ENCODE data around the gene RPS25. TPM values are rescaled to one million over a fixed set of nuclear protein-coding genes. Genes with fewer than 3 reads are reported as not detected.
"Not testable (repeated sequence)": the region's sequence is repeated elsewhere in the genome, so short reads cannot be mapped to it uniquely, and the experiment has no call there.

Gene RPS25
- total RNA-seq, 4 donors from 2014 or later: 852 to 1,992 (median 1,622) TPM

DNA sequence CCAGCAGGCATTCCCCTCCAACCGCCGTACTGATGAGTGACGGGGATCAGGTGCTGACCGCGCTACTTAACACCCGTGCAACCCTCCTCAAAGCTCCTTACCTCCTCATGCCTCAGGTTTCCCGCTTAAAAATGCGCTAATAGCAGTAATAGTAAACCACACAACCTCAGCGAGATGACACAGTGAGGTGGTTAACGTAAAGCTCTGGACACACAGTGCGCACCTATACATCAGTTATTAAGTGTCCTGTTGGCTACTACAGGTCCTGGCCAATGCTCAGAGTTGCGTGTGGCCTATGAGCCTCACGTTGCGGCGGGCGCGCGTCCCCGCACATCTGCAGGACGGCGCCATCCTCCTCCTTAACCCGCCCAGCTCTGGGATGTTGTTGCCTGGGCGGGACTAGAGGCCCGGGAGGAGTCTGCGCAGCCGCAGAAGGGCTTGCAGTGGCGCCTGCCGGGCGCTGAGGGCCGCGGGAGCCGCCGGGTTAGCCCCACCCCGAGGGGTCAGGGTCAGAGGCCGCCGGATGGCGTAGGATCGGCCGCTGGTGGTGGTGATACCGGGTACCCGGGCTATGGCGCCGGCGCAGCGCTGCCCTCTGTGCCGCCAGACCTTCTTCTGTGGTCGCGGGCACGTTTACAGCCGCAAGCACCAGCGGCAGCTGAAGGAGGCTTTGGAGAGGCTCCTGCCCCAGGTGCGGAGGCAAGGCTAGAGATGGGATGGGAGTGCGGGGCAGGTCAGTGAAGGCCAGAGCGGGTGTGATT lies 20.3 kb downstream of the RPS25 start, which contains the start of gene CENATAC:
CENATAC (plus strand) TSS at position 512 of the 761 bp plus-strand sequence; CDS start at position 572, 60 bp downstream.
- TF ChIP-seq, protein P1, sequence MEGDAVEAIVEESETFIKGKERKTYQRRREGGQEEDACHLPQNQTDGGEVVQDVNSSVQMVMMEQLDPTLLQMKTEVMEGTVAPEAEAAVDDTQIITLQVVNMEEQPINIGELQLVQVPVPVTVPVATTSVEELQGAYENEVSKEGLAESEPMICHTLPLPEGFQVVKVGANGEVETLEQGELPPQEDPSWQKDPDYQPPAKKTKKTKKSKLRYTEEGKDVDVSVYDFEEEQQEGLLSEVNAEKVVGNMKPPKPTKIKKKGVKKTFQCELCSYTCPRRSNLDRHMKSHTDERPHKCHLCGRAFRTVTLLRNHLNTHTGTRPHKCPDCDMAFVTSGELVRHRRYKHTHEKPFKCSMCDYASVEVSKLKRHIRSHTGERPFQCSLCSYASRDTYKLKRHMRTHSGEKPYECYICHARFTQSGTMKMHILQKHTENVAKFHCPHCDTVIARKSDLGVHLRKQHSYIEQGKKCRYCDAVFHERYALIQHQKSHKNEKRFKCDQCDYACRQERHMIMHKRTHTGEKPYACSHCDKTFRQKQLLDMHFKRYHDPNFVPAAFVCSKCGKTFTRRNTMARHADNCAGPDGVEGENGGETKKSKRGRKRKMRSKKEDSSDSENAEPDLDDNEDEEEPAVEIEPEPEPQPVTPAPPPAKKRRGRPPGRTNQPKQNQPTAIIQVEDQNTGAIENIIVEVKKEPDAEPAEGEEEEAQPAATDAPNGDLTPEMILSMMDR (IDR thresholded peaks at IDR 0.05): no peak
- TF ChIP-seq POLR2A (IDR thresholded peaks at IDR 0.05): peak in 1 of 2 donors; percentile 87
- peak; percentile 95 to 96 for DNase-seq
- intact Hi-C loops (cut with DNase I): no loop called here

DNA sequence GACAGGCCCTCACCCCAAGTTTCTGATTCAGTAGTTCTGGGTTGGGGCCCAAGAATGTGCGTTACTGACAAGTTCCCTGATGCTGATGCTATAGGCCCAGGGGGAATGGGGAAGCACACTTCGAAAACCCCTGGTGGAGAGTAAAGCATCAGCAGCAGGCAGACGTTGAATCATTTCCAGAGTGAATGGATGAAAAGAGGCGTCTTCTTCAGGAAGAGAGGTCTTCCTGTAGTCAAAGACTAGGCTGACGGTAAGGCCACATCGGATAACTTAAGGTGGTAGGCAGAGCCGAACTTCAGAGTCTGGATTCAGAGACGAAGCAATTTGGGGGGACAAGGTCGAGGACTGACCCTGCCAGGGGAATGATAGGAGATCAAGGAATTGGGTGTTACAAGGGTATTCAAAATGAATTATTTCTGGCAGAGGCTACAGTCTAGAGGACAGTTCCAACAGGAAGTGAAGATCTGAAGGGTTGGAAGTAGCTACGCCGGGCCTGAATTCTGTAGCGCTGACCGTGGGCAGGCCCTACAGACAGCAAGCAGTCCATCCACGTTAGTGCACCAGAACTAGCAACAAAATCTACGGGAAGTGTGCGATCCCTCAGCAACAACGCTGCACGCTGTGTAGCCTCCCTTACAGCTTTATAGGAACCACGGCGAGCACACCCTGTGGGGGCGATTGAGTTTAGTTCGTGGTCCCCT lies 21.1 kb downstream of the RPS25 start:
- TF ChIP-seq, protein P1 (IDR thresholded peaks at IDR 0.05): no peak
- no peak for TF ChIP-seq POLR2A (IDR thresholded peaks at IDR 0.05)
- 31 to 40% methylated on average over 16 to 22 of the region's 22 CpGs for WGBS, 2 donors
- peaks cover 5 to 10% of the 10 kb centered on the region in 2 donors for H3K36me3 ChIP-seq
- H3K27me3 ChIP-seq: no peaks in the 10 kb centered on the region
- peaks cover 7 to 17% of the 10 kb centered on the region in 2 donors for H3K4me1 ChIP-seq
- H3K4me3 ChIP-seq (replicated peaks in 1 of 3): peak overlapping the region; percentile 27 to 69 (median 45)
- intact Hi-C loops (cut with DNase I): no loop called here
- H3K9me3 ChIP-seq: no peaks in the 10 kb centered on the region
- peak overlapping the region in 1 of 3 donors; percentile 13 for H3K27ac ChIP-seq
- no peak for DNase-seq

More for the DNA sequence above, 20.3 kb downstream of the RPS25 start, which contains the start of gene CENATAC:
- Histone ChIP-seq H3K36me3 (peaks cover 11 to 16% of the 10 kb centered on the region in 2 donors), H3K27me3 (no peaks in the 10 kb centered on the region), H3K4me1 (peaks cover 7 to 17% of the 10 kb centered on the region in 2 donors), H3K4me3 (replicated peaks in 1 of 3) (peak within 1 kb of the TSS; percentile 27 to 69 (median 45)), H3K27ac (peak within 1 kb of the TSS in 2 of 3 donors; percentile 66 to 76), H3K9me3 (no peaks in the 10 kb centered on the region)
- WGBS, 2 donors: 0 to 1% methylated on average over 7 to 14 of the region's 54 CpGs

DNA sequence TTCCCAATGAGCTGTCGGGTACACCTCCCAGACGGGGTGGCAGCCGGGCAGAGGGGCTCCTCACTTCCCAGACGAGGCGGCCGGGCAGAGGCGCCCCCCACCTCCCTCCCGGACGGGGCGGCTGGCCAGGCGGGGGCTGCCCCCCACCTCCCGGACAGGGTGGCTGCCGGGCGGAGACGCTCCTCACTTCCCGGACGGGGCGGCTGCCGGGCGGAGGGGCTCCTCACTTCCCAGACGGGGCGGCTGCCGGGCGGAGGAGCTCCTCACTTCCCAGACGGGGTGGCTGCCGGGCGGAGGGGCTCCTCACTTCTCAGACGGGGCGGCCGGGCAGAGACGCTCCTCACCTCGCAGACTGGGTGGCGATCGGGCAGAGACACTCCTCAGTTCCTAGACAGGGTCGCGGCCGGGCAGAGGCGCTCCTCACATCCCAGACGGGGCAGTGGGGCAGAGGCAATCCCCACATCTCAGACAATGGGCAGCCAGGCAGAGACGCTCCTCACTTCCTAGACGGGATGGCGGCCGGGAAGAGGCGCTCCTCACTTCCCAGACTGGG lies 26.6 kb downstream of the RPS25 start:
- H3K27ac ChIP-seq; H3K4me3 ChIP-seq (replicated peaks in 1 of 3); DNase-seq; H3K4me1 ChIP-seq; H3K27me3 ChIP-seq; intact Hi-C loops (cut with DNase I); H3K9me3 ChIP-seq; H3K36me3 ChIP-seq: not testable (repeated sequence)
- 95 to 96% methylated on average over 18 to 37 of the region's 44 CpGs for WGBS, 2 donors

DNA sequence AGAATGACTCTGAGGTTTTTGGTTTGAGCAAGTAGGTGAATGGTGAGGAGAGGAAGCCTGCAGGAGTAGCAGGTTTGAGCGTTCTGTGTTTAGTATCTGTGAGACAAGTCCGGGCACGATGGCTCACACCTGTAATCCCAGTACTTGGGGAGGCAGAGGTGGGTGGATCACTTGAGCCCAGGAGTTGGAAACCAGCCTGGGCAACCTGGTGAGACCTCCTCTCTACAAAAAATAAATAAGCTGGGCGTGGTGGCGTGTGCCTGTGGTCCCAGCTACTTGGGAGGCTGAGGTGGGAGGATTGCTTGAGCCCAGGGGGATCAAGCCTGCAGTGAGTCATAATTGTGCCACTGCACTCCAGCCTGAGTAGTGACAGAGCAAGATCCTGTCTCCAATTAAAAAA lies 29.9 kb downstream of the RPS25 start:
- H3K4me1 ChIP-seq: peaks cover 4 to 9% of the 10 kb centered on the region in 2 donors
- no peak for DNase-seq
- H3K4me3 ChIP-seq (replicated peaks in 1 of 3): no peak overlapping the region
- no peaks in the 10 kb centered on the region for H3K36me3 ChIP-seq
- TF ChIP-seq, protein P1 (IDR thresholded peaks at IDR 0.05): no peak
- TF ChIP-seq POLR2A (IDR thresholded peaks at IDR 0.05): no peak
- intact Hi-C loops (cut with DNase I): no loop called here
- no peaks in the 10 kb centered on the region for H3K9me3 ChIP-seq
- WGBS, 2 donors: 89 to 91% methylated on average over 5 of the region's 5 CpGs
- H3K27ac ChIP-seq: no peak overlapping the region
- no peaks in the 10 kb centered on the region for H3K27me3 ChIP-seq

DNA sequence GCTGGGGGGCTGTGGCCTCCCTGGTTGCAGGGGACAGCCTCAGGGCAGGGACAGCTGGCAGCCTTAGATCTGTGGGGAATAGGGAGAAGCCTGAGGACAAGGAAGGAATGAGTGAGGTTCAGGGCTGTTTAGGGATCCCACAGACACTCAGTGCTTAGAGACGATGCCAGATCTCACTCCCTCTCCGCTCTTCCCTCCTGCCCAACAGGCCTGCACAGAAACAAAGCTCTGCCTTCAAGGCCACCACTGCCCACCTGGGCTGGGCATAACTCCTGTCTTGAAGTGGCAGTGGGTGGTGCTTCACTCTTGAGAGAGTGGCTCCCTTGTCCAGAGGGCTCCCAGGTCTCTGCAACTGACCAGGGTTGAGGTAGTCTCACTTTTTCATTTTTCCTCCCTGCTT lies 33.3 kb downstream of the RPS25 start:
- Histone ChIP-seq H3K27ac (peak overlapping the region in 1 of 3 donors; percentile 58), H3K27me3 (no peaks in the 10 kb centered on the region), H3K9me3 (no peaks in the 10 kb centered on the region), H3K4me1 (peaks cover 7 to 19% of the 10 kb centered on the region in 2 donors), H3K36me3 (no peaks in the 10 kb centered on the region), H3K4me3 (replicated peaks in 1 of 3) (no peak overlapping the region)
- DNase-seq: peak; percentile 43 to 54
- intact Hi-C loops (cut with DNase I): no loop called here
- WGBS, 2 donors: 34 to 52% methylated on average over 2 of the region's 2 CpGs
- TF ChIP-seq POLR2A (IDR thresholded peaks at IDR 0.05): no peak
- TF ChIP-seq, protein P1 (IDR thresholded peaks at IDR 0.05): no peak

DNA sequence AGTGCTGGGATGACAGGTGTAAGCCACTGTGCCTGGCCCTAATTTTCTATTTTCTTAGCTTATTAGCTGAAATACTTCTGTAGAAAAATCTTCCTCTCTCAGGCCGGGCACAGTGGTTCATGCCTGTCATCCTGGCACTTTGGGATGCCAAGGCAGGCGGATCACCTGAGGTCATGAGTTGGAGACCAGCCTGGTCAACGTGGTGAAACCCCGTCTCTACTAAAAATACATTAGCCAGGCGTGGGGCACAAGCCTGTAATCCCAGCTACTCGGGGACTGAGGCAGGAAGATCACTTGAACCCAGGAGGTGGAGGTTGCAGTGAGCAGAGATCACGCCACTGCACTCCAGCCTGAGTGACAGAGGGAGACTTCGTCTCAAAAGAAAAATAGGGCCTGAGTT lies 33.8 kb downstream of the RPS25 start:
- Histone ChIP-seq H3K4me1 (peaks cover 12 to 24% of the 10 kb centered on the region in 2 donors), H3K27ac (peak overlapping the region in 1 of 3 donors; percentile 58)
- WGBS, 2 donors: 36 to 50% methylated on average over 8 of the region's 8 CpGs
- H3K27me3 ChIP-seq; H3K4me3 ChIP-seq (replicated peaks in 1 of 3); H3K9me3 ChIP-seq; intact Hi-C loops (cut with DNase I); H3K36me3 ChIP-seq: not testable (repeated sequence)
- peak; percentile 37 for DNase-seq
